H1 (cell line): ENCODE measurements around the gene ZFP3. TPM values are rescaled to one million over a fixed set of nuclear protein-coding genes. Genes with fewer than 3 reads are reported as not detected.
"Not testable (repeated sequence)": the region's sequence is repeated elsewhere in the genome, so short reads cannot be mapped to it uniquely, and the experiment has no call there.

Experiments
- CTCF ChIA-PET: fragments of 300-600 bp; sonication (Branson Sonifier 250); formaldehyde crosslinking; loops from one replicate; lab custom pipeline; 2021; ENCODE audit not compliant: partially characterized antibody; lab: Charles Lee
- POLR2A ChIA-PET: fragments of 300-600 bp; sonication (Branson Sonifier 250); formaldehyde crosslinking; loops from one replicate; lab custom pipeline; 2021; ENCODE audit warnings: inconsistent platforms; ENCODE audit not compliant: partially characterized antibody; lab: Charles Lee
- DNase-seq, 2 experiments: peaks; one replicate each; pipeline versions ENCODE4 v3.0.0 to v3.0.0-alpha.2; 2010 to 2022; ENCODE audit warnings: low spot score in 2 of 2, low read depth in 1 of 2, mixed read lengths in 1 of 2
- FAIRE-seq: peaks from 2 replicates; lab custom pipeline; 2011; peaks lifted over from hg19 to GRCh38; lab: Jason Lieb, UNC
- H2AFZ ChIP-seq: 2 replicates; pipeline ENCODE4 v1.8.1; 2012; ENCODE audit warnings: low read length, inconsistent platforms
- H2AK5ac ChIP-seq: 2 replicates; pipeline ENCODE4 v1.6.1; 2013; ENCODE audit warnings: low read depth, low read length
- H2BK120ac ChIP-seq: replicated peaks from 2 replicates; pipeline ENCODE3; 2013; ENCODE audit warnings: low read depth, low read length, inconsistent platforms
- H2BK12ac ChIP-seq: 2 replicates; pipeline ENCODE4 v1.6.1; 2013; ENCODE audit warnings: low read depth, low read length
- H2BK15ac ChIP-seq: 2 replicates; pipeline ENCODE4 v1.6.1; 2013; ENCODE audit warnings: low read length
- H2BK20ac ChIP-seq: 2 replicates; pipeline ENCODE4 v1.6.1; 2013; ENCODE audit warnings: low read length
- H2BK5ac ChIP-seq: 2 replicates; pipeline ENCODE4 v1.6.1; 2013; ENCODE audit warnings: low read depth, low read length
- H3K14ac ChIP-seq: 2 replicates; pipeline ENCODE4 v1.6.1; 2013; ENCODE audit warnings: inconsistent platforms; ENCODE audit not compliant: insufficient read length
- H3K18ac ChIP-seq: 2 replicates; pipeline ENCODE4 v1.6.1; 2013; ENCODE audit warnings: low read length; ENCODE audit errors: extremely low read depth
- H3K23ac ChIP-seq: 2 replicates; pipeline ENCODE4 v1.6.1; 2013; ENCODE audit warnings: inconsistent platforms; ENCODE audit not compliant: insufficient read length
- H3K23me2 ChIP-seq: 2 replicates; pipeline ENCODE4 v1.6.1; 2013; ENCODE audit warnings: low read depth, low read length
- H3K27ac ChIP-seq: 2 replicates; pipeline ENCODE4 v1.6.1; 2011; ENCODE audit warnings: low read depth, low read length, inconsistent platforms
- H3K27me3 ChIP-seq, 4 experiments: replicated peaks in 1 of 4; 1 replicate in 1 of 4; 2 replicates in 3 of 4; pipeline versions ENCODE4 v1.6.1 to v1.8.1; 2011 to 2013; ENCODE audit warnings: low read length in 3 of 4, mild to moderate bottlenecking in 3 of 4, inconsistent platforms in 2 of 4, mixed read lengths in 2 of 4, moderate library complexity in 1 of 4; ENCODE audit not compliant: control insufficient read depth in 3 of 4, insufficient read depth in 3 of 4; ENCODE audit errors: extremely low read depth in 1 of 4
- H3K36me3 ChIP-seq, 4 experiments: 2 replicates each; pipeline versions ENCODE4 v1.6.1 to v1.8.1; 2011 to 2013; ENCODE audit warnings: mild to moderate bottlenecking in 4 of 4, low read length in 3 of 4, moderate library complexity in 2 of 4, control low read depth in 1 of 4, inconsistent platforms in 1 of 4; ENCODE audit not compliant: insufficient read depth in 4 of 4, control insufficient read depth in 2 of 4
- H3K4ac ChIP-seq: replicated peaks from 2 replicates; pipeline ENCODE3; 2013; ENCODE audit warnings: low read length, low read depth, mixed read lengths, inconsistent platforms; ENCODE audit not compliant: insufficient read length
- H3K4me1 ChIP-seq, 4 experiments: replicated peaks in 1 of 4; 1 replicate in 1 of 4; 2 replicates in 3 of 4; pipeline versions ENCODE4 v1.6.1 to v1.8.1; 2011 to 2013; ENCODE audit warnings: low read length in 3 of 4, inconsistent platforms in 2 of 4, mixed read lengths in 1 of 4; ENCODE audit not compliant: insufficient read depth in 4 of 4, control insufficient read depth in 3 of 4
- H3K4me2 ChIP-seq, 2 experiments: 2 replicates each; pipeline versions ENCODE4 v1.6.1 to v1.8.1; 2011 to 2013; ENCODE audit warnings: low read depth in 2 of 2, low read length in 2 of 2, control low read depth in 1 of 2, inconsistent platforms in 1 of 2, mild to moderate bottlenecking in 1 of 2; ENCODE audit not compliant: insufficient read depth in 1 of 2
- H3K4me3 ChIP-seq, 4 experiments: fragments of 200-600, 300-600 bp in 1 of 4; sonication (generic), shearing (Covaris generic), sonication (Bioruptor Twin) in 1 of 4; 2 replicates each; pipeline versions ENCODE4 v1.5.1 to v1.8.1; 2011 to 2016; ENCODE audit warnings: low read length in 4 of 4, low read depth in 3 of 4, control low read depth in 2 of 4, inconsistent platforms in 2 of 4, mild to moderate bottlenecking in 2 of 4, mixed read lengths in 1 of 4, moderate library complexity in 1 of 4; ENCODE audit not compliant: insufficient read depth in 2 of 4; ENCODE audit errors: extremely low read depth in 1 of 4
- H3K56ac ChIP-seq: replicated peaks from 2 replicates; pipeline ENCODE3; 2013; ENCODE audit warnings: low read depth, mild to moderate bottlenecking, mixed read lengths, low read length, inconsistent platforms; ENCODE audit not compliant: insufficient read length
- H3K79me1 ChIP-seq: 2 replicates; pipeline ENCODE4 v1.6.1; 2013; ENCODE audit warnings: low read depth, low read length, control low read depth
- H3K79me2 ChIP-seq, 2 experiments: 2 replicates each; pipeline versions ENCODE4 v1.6.1 to v1.8.1; 2012 to 2013; ENCODE audit warnings: low read length in 2 of 2, mild to moderate bottlenecking in 2 of 2, inconsistent platforms in 1 of 2; ENCODE audit not compliant: insufficient read depth in 2 of 2, control insufficient read depth in 1 of 2
- H3K9ac ChIP-seq, 4 experiments: replicated peaks in 1 of 4; 1 replicate in 1 of 4; 2 replicates in 3 of 4; pipeline versions ENCODE4 v1.6.1 to v1.8.1; 2011 to 2013; ENCODE audit warnings: low read depth in 3 of 4, low read length in 3 of 4, control low read depth in 2 of 4, mild to moderate bottlenecking in 2 of 4, moderate library complexity in 2 of 4, inconsistent platforms in 1 of 4; ENCODE audit errors: extremely low read depth in 1 of 4
- H3K9me3 ChIP-seq, 2 experiments: 2 replicates each; pipeline versions ENCODE4 v1.6.1 to v1.8.1; 2012 to 2013; ENCODE audit warnings: mild to moderate bottlenecking in 2 of 2, moderate library complexity in 2 of 2, control low read depth in 1 of 2, inconsistent platforms in 1 of 2, low read depth in 1 of 2, low read length in 1 of 2, mixed read lengths in 1 of 2; ENCODE audit not compliant: insufficient read depth in 2 of 2
- H4K20me1 ChIP-seq, 2 experiments: replicated peaks in 1 of 2; 2 replicates each; pipeline versions ENCODE3 to v1.8.1; 2011 to 2013; ENCODE audit warnings: inconsistent platforms in 2 of 2, low read length in 2 of 2, mild to moderate bottlenecking in 1 of 2; ENCODE audit not compliant: insufficient read depth in 2 of 2, control insufficient read depth in 1 of 2
- H4K5ac ChIP-seq: 2 replicates; pipeline ENCODE4 v1.6.1; 2013; ENCODE audit warnings: low read length, low read depth, mixed read lengths, inconsistent platforms; ENCODE audit not compliant: insufficient read length
- H4K8ac ChIP-seq: 2 replicates; pipeline ENCODE4 v1.8.0; 2013; ENCODE audit warnings: mild to moderate bottlenecking, moderate library complexity, low read length, inconsistent platforms; ENCODE audit not compliant: insufficient read depth; ENCODE audit errors: extremely low read depth
- H4K91ac ChIP-seq: replicated peaks from 2 replicates; pipeline ENCODE3; 2013; ENCODE audit warnings: low read length, mixed read lengths, inconsistent platforms; ENCODE audit not compliant: insufficient read length
- WGBS, 2 experiments: shearing (Covaris generic) in 1 of 2; methylation state at CpG; one replicate each; pipeline versions ENCODE4 v1.1.6 to v1.1.7; 2013 to 2015; ENCODE audit warnings: low lambda C conversion rate in 2 of 2, mixed read lengths in 2 of 2, inconsistent platforms in 1 of 2, low coverage in 1 of 2, missing lambda C conversion rate in 1 of 2; ENCODE audit not compliant: insufficient replicate concordance in 2 of 2, insufficient coverage in 1 of 2, insufficient read length in 1 of 2; ENCODE audit errors: extremely low coverage in 1 of 2, missing lambda C conversion rate in 1 of 2; 5-methylcytosine and 5-hydroxymethylcytosine counted together
- polyA plus RNA-seq, 7 experiments: library from polyadenylated mRNA; depleted of rRNA in 3 of 7; stranded (reverse) in 5 of 7; unstranded in 2 of 7; fragments of >200 nt in 5 of 7; fragments of 200-250 nt in 2 of 7; gene quantifications; 1 replicate in 5 of 7; 2 replicates in 1 of 7; 4 replicates in 1 of 7; pipeline versions ENCODE4 v1.2.1 to v1.2.3, GENCODE V29; 2011 to 2013; ENCODE audit warnings: missing spikeins in 2 of 7, mixed read lengths in 2 of 7
- total RNA-seq: library from RNA; stranded (reverse); fragmentation: NEBNext Ultra II Directional; extraction: Animal tissue kit (Norgen Biotek cat#: 25700); gene quantifications from 2 replicates; pipeline ENCODE4 v1.2.1, GENCODE V29; 2021

Gene ZFP3
- total and polyA plus RNA-seq, 2 of the 8 experiments (the other 6 are each of a cell fraction or from before 2014, with no cell fraction given) = 0.15 to 0.44 TPM

DNA sequence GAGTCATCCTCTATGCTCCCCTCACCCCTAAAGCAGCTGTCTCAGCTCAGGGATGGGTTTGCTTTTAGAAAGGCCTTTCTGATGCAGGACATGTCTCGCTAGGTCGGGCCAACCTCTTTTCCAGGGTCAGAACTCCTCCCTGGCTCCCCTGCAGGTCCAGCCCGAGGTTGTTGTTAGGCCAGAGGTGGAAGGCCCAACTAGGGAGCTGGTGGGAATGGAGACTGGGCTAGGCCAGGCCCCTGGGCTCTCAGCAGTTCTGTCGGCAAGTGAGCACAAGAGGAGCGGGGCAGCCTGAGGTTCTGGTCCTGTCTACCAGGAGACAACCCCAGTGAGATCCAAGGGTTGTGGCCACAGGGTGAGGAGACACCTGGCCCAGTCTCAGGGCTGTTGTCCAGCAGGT lies 52.4 kb downstream of the ZFP3 start:
- H2BK15ac ChIP-seq, H3K4me1 ChIP-seq, H3K4me2 ChIP-seq, H3K27me3 ChIP-seq, H2BK12ac ChIP-seq, H3K4ac ChIP-seq, H4K91ac ChIP-seq, H4K5ac ChIP-seq, H3K23ac ChIP-seq, H4K8ac ChIP-seq, CTCF ChIA-PET, H3K23me2 ChIP-seq, DNase-seq, FAIRE-seq, H3K36me3 ChIP-seq, H2BK5ac ChIP-seq, H2BK20ac ChIP-seq, H3K27ac ChIP-seq, H4K20me1 ChIP-seq, H3K79me1 ChIP-seq, H3K79me2 ChIP-seq, H3K4me3 ChIP-seq, H3K56ac ChIP-seq, H2AFZ ChIP-seq, H3K14ac ChIP-seq, H3K18ac ChIP-seq, H3K9ac ChIP-seq, H2BK120ac ChIP-seq, H2AK5ac ChIP-seq, H3K9me3 ChIP-seq: not testable (repeated sequence)
- POLR2A ChIA-PET = interaction anchor here (1.4 kb wide), 1 partner anchor 8 kb away, joined by 3 read pairs; no protein-coding TSS in a partner anchor
- 96% methylated on average over 4 of the region's 5 CpGs; no CpG with 5 or more reads in 1 of the 2 experiments for WGBS, 2 experiments
